Measurements from ENCODE around the gene CTNNBL1.

DNA sequence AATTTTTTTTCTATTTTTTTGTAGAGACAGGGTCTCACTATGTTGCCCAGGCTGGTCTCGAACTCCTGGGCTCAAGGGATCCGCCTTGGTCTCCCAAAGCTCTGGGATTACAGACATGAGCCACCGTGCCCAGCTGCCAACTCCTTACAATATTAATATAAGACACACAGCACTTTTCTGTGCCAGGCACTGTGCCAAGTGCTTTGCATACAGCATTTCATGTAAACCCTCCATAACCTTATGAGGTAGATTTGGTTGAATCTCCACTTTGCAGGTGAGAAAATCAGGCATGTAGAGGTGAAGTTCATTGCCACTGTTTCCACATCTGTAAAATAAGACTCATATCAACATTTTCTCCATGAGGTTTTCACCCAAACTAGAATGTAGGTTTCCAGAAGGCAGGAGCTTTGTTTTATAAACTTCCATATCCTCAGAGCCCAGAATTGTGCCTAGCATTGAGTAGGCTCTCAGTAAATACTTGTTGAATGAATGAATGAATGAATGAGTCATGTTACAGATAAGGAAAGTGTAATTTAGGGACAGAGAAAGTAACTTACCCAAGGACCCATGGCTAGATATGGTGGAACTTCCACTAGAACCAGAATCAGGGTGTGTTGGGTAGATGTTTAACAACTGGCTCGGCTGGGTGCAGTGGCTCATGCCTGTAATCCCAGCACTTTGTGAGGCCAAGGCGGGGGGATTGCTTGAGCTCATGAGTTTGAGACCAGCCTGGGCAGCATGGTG lies 3.0 kb upstream of the CTNNBL1 start:
- TF ChIP-seq POLR2AphosphoS5 (IDR thresholded peaks at IDR 0.05; ENCODE audit: borderline replicate concordance, low read depth, low read length) (no peak), EZH2 (IDR thresholded peaks at IDR 0.05) (no peak), FOXP2 (optimal IDR thresholded peaks at IDR 0.05; ENCODE audit: control extremely low read depth, extremely low read length, insufficient read depth) (no peak)
